ENCODE measurements around the gene RERG.
"Not testable (repeated sequence)": the region's sequence is repeated elsewhere in the genome, so short reads cannot be mapped to it uniquely, and the experiment has no call there.

Gene RERG

DNA sequence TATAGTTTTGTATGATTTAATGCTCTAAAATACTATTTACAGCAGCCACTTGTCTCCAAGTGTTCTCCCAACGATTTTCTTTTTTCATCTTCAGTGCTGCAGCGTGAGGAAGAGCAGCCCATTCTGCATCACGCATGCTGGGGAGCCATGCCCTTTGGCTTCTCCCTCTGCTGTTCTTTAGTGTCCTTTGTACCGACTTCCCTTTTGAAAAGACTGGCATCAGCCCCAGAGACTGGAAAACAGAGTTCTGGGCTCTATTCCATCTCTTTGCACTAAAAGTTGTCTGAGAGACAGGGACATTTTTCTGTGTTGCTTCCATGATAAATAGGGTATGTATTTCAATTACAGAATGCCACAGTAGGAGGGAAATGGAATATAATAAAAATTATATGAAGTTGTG, 105.1 kb downstream of the RERG start:
- TF ChIP-seq, protein P1, sequence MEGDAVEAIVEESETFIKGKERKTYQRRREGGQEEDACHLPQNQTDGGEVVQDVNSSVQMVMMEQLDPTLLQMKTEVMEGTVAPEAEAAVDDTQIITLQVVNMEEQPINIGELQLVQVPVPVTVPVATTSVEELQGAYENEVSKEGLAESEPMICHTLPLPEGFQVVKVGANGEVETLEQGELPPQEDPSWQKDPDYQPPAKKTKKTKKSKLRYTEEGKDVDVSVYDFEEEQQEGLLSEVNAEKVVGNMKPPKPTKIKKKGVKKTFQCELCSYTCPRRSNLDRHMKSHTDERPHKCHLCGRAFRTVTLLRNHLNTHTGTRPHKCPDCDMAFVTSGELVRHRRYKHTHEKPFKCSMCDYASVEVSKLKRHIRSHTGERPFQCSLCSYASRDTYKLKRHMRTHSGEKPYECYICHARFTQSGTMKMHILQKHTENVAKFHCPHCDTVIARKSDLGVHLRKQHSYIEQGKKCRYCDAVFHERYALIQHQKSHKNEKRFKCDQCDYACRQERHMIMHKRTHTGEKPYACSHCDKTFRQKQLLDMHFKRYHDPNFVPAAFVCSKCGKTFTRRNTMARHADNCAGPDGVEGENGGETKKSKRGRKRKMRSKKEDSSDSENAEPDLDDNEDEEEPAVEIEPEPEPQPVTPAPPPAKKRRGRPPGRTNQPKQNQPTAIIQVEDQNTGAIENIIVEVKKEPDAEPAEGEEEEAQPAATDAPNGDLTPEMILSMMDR (IDR thresholded peaks at IDR 0.05; ENCODE audit: low read length, missing control alignments), result no peak
- no peak overlapping the region for H3K4me3 ChIP-seq (replicated peaks; ENCODE audit: low read depth, low read length)
- no peak for DNase-seq (ENCODE audit: low read depth)

DNA sequence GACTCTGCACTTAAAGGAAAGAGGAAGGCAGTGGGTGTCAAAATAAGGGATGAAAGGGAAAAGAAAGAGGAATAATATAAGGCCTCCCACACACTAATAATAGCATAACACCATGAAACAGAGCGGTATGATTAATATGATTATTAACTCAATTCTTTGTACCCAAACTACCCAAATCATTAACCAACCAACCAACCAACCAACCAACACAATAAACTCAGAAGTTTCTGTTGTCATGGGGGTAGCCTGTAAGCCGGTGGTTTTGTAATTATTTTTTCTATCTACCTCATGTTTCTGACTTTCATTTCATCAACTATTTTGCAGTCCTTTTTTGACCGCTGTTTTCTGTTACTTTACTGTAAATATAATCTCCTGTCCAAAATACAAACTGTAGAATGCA, 105.8 kb downstream of the RERG start:
- TF ChIP-seq, protein P1 (IDR thresholded peaks at IDR 0.05; ENCODE audit: low read length, missing control alignments), result no peak

DNA sequence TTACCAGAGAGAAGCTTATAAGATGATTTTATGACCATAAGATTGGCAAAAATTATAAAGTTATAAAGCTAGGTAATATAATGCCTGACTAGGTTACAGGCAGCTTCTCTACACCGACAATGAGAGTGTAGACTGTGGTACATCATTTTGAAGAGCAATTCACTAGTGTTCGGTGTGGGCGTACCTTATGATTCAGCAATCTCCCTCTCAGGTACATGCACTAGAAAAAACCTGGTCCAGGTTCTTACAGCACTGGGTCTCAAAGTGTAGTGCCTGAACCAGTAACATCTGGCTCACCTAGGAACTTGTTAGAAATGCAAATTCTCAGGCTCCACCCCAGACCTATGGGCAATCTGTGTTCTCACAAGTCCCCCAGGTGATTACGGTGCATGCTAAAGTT, 106.7 kb downstream of the RERG start:
- H3K4me3 ChIP-seq (replicated peaks; ENCODE audit: low read depth, low read length), result no peak overlapping the region
- TF ChIP-seq, protein P1 (IDR thresholded peaks at IDR 0.05; ENCODE audit: low read length, missing control alignments), result no peak
- DNase-seq (ENCODE audit: low read depth), result no peak

More for the DNA sequence above, 105.8 kb downstream of the RERG start:
- DNase-seq (ENCODE audit: low read depth), result no peak
- no peak overlapping the region for H3K4me3 ChIP-seq (replicated peaks; ENCODE audit: low read depth, low read length)

DNA sequence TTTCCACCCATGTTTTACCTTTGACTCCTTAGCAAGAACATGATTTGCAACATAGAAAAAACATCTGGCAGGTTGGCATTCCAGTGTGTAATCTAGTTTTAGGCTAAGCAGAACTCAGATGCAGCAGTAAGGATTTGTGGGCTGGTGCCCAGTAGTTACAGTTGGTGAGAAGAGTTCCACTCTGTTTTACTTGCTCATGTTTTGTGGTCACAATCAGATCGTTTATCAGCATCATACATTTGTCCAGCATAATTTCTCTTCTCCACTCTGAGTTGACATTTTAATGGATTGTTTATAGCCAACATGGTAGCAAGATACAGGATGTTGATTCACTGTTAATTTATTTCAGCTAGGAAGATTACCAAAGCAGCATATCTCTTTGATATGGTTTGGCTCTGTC, 128.4 kb downstream of the RERG start:
- TF ChIP-seq, protein P1 (IDR thresholded peaks at IDR 0.05; ENCODE audit: low read length, missing control alignments), result no peak
- DNase-seq (ENCODE audit: low read depth), result no peak

DNA sequence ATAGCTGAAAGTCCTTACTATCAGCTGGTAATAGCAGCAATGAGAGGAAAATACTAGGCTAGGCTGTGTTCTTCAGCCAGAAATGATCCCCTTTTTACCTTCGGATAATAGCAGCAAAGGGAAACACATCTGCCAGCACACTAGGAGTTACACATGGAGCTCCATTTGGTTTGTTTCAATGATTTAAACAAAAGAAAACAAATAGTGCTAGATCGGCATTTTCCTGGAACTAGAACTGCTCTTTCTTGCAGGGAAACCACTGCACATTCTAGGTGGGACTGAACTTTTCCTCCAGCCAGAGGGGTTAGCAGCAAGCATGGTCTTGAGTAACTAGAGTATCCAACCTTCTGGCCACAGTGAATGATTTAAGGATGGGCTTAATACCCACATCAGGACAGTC, 130.8 kb downstream of the RERG start:
- no peak overlapping the region for H3K4me3 ChIP-seq (replicated peaks; ENCODE audit: low read depth, low read length)
- DNase-seq (ENCODE audit: low read depth), result no peak
- TF ChIP-seq, protein P1 (IDR thresholded peaks at IDR 0.05; ENCODE audit: low read length, missing control alignments), result no peak

More for the DNA sequence above, 128.4 kb downstream of the RERG start:
- no peak overlapping the region for H3K4me3 ChIP-seq (replicated peaks; ENCODE audit: low read depth, low read length)

DNA sequence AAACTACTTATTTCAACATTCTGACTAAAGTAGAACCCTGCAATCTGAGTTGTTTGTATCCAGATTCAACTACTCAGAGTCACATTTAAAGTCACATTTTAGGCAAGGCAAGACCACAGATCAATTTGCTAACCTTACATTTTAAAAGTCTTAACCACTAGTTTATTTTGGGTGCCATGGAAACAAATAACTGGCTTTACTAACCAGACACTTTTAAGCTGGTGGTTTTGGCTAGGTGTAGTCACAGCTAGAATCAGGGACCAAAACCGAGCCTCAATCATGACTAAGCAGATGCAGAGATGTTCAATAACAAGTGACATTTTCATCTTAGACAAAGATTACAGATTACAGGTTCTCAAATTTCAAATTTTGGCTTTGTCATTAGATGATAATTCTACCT, 133.1 kb downstream of the RERG start:
- DNase-seq (ENCODE audit: low read depth), result no peak
- TF ChIP-seq, protein P1 (IDR thresholded peaks at IDR 0.05; ENCODE audit: low read length, missing control alignments), result no peak
- H3K4me3 ChIP-seq (replicated peaks; ENCODE audit: low read depth, low read length), result no peak overlapping the region

DNA sequence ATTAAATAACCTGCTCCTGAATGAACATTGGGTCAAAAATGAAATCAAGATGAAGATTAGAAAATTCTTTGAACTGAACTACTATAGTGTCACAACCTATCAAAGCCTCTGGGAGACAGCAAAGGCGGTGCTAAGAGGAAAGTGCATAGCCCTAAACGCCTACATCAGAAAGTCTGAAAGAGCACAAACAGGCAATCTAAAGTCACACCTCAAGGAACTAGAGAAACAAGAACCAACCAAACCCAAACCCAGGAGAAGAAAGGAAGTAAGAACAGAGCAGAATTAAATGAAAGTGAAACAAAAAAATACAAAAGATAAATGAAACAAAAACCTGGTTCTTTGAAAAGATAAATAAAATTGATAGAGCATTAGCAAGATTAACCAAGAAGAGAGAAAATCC, 143.5 kb downstream of the RERG start:
- H3K4me3 ChIP-seq (replicated peaks; ENCODE audit: low read depth, low read length); DNase-seq (ENCODE audit: low read depth): not testable (repeated sequence)

All from fibroblast of pulmonary artery (primary cell).